Activated CD4-positive, alpha-beta T cell treated with anti-CD3 and anti-CD28 coated beads, Interleukin-10, Interleukin-2, amounts not matched to agents 100 ng/mL and 50 ng/mL, durations not matched to agents 16 hours and 8 hours (primary cell): ENCODE measurements around the gene NKPD1.

Experiments used
- DNase-seq: peaks from one replicate; pipeline ENCODE4 v3.0.0-alpha.2; 2020

NKPD1 gene

GRCh38 chr19:45172173-45172572 lies 11.4 kb upstream of the NKPD1 start:
- DNase-seq = peak; percentile 26

GRCh38 chr19:45171211-45171623 lies 10.4 kb upstream of the NKPD1 start:
- peak; percentile 67 for DNase-seq

GRCh38 chr19:45170146-45171106 lies 9.6 kb upstream of the NKPD1 start:
- DNase-seq = no peak

GRCh38 chr19:45169602-45170001 lies 8.8 kb upstream of the NKPD1 start:
- no peak for DNase-seq

- no peak for DNase-seq
Measured at GRCh38 chr19:45168767-45169351, 8.1 kb upstream of the NKPD1 start.

- DNase-seq = no peak
Measured at GRCh38 chr19:45166723-45167252, 6.0 kb upstream of the NKPD1 start.

GRCh38 chr19:45164577-45165335 lies 4.0 kb upstream of the NKPD1 start:
- peak; percentile 76 for DNase-seq

- DNase-seq = no peak
Measured at GRCh38 chr19:45163751-45164460, 3.1 kb upstream of the NKPD1 start.

- no peak for DNase-seq
Measured at GRCh38 chr19:45163156-45163555, 2.4 kb upstream of the NKPD1 start.

GRCh38 chr19:45162608-45163143 lies 1.9 kb upstream of the NKPD1 start:
- no peak for DNase-seq

- DNase-seq = no peak
Measured at GRCh38 chr19:45161738-45162607, 1.2 kb upstream of the NKPD1 start.

- no peak for DNase-seq
Measured at GRCh38 chr19:45159971-45160324, 834 bp downstream of the NKPD1 start.

GRCh38 chr19:45159210-45159970 lies 1.4 kb downstream of the NKPD1 start:
- DNase-seq = no peak

- DNase-seq = no peak
Measured at GRCh38 chr19:45158503-45159209, 2.1 kb downstream of the NKPD1 start.

- DNase-seq = no peak
Measured at GRCh38 chr19:45156751-45157150, 4.0 kb downstream of the NKPD1 start.

- DNase-seq = no peak
Measured at GRCh38 chr19:45156011-45156630, 4.7 kb downstream of the NKPD1 start.

GRCh38 chr19:45154064-45154827 lies 6.5 kb downstream of the NKPD1 start:
- no peak for DNase-seq

GRCh38 chr19:45153339-45154063 lies 7.3 kb downstream of the NKPD1 start:
- DNase-seq = peak; percentile 39
